RWPE2 (cell line): ENCODE data around the gene KCNMA1.
A peak's percentile ranks its signal among the peaks of the same experiment; 100 is the strongest.

ENCODE experiments used
- ATAC-seq: fragments of 200-7000 bp; cut with Tn5 transposase; 3 replicates; pipeline ENCODE4 v1.9.1; 2021; ENCODE audit warnings: low read depth
- DNase-seq: peaks from one replicate; pipeline ENCODE4 v3.0.0-alpha.2; 2020; ENCODE audit warnings: low spot score
- H3K27ac ChIP-seq: fragments of 450-650 bp; 2 replicates; pipeline ENCODE4 v1.5.1; 2017; ENCODE audit warnings: mild to moderate bottlenecking; ENCODE audit not compliant: poor library complexity, severe bottlenecking
- H3K27me3 ChIP-seq: fragments of 250-450 bp; sonication (Bioruptor Pico); 2 replicates; pipeline ENCODE4 v1.5.1; 2021; ENCODE audit warnings: mild to moderate bottlenecking, moderate library complexity; ENCODE audit not compliant: insufficient read depth, poor library complexity, severe bottlenecking
- H3K36me3 ChIP-seq: fragments of 250-450 bp; sonication (Bioruptor Pico); 2 replicates; pipeline ENCODE4 v1.5.1; 2020; ENCODE audit warnings: low read depth, mild to moderate bottlenecking, moderate library complexity
- H3K4me1 ChIP-seq: fragments of 250-450 bp; sonication (Bioruptor Pico); 2 replicates; pipeline ENCODE4 v1.5.1; 2021; ENCODE audit warnings: mild to moderate bottlenecking, moderate library complexity; ENCODE audit not compliant: insufficient read depth, poor library complexity, severe bottlenecking
- H3K4me3 ChIP-seq: fragments of 250-450 bp; sonication (Bioruptor Pico); 2 replicates; pipeline ENCODE4 v1.5.1; 2021; ENCODE audit warnings: mild to moderate bottlenecking, moderate library complexity; ENCODE audit not compliant: severe bottlenecking
- H3K9me3 ChIP-seq: fragments of 250-450 bp; sonication (Bioruptor Pico); 2 replicates; pipeline ENCODE4 v1.5.1; 2021; ENCODE audit warnings: mild to moderate bottlenecking, moderate library complexity; ENCODE audit not compliant: severe bottlenecking
- CTCF ChIP-seq: fragments of 450-650 bp; IDR thresholded peaks from one replicate; pipeline ENCODE4 v1.5.1; 2017; ENCODE audit warnings: mild to moderate bottlenecking, moderate library complexity; ENCODE audit not compliant: poor library complexity, severe bottlenecking

The KCNMA1 gene

GRCh38 chr10:77604063-77604462 lies 33.5 kb downstream of the KCNMA1 start:
- no peaks in the 10 kb centered on the region for H3K27me3 ChIP-seq
- H3K36me3 ChIP-seq = no peaks in the 10 kb centered on the region
- no peak for TF ChIP-seq CTCF
- no peak overlapping the region for H3K4me3 ChIP-seq
- H3K9me3 ChIP-seq = no peaks in the 10 kb centered on the region
- no peak for DNase-seq
- no peak overlapping the region for H3K27ac ChIP-seq
- peaks cover 22% of the 10 kb centered on the region for H3K4me1 ChIP-seq
- no peak for ATAC-seq

GRCh38 chr10:77603534-77603927 lies 34.1 kb downstream of the KCNMA1 start:
- Histone ChIP-seq H3K27ac (no peak overlapping the region), H3K36me3 (no peaks in the 10 kb centered on the region), H3K4me1 (peaks cover 22% of the 10 kb centered on the region), H3K27me3 (no peaks in the 10 kb centered on the region), H3K9me3 (no peaks in the 10 kb centered on the region), H3K4me3 (no peak overlapping the region)
- ATAC-seq = peak; percentile 57
- no peak for DNase-seq
- no peak for TF ChIP-seq CTCF

GRCh38 chr10:77602913-77603533 lies 34.6 kb downstream of the KCNMA1 start:
- H3K27ac ChIP-seq = no peak overlapping the region
- DNase-seq (no peak), ATAC-seq (no peak)
- H3K36me3 ChIP-seq = no peaks in the 10 kb centered on the region
- no peaks in the 10 kb centered on the region for H3K27me3 ChIP-seq
- TF ChIP-seq CTCF = no peak
- no peaks in the 10 kb centered on the region for H3K9me3 ChIP-seq
- peaks cover 22% of the 10 kb centered on the region for H3K4me1 ChIP-seq
- H3K4me3 ChIP-seq = no peak overlapping the region

GRCh38 chr10:77602231-77602912 lies 35.2 kb downstream of the KCNMA1 start:
- Histone ChIP-seq H3K27me3 (no peaks in the 10 kb centered on the region), H3K27ac (no peak overlapping the region), H3K4me3 (no peak overlapping the region), H3K36me3 (no peaks in the 10 kb centered on the region), H3K9me3 (no peaks in the 10 kb centered on the region), H3K4me1 (peaks cover 22% of the 10 kb centered on the region)
- TF ChIP-seq CTCF = no peak
- no peak for DNase-seq
- ATAC-seq = no peak

- DNase-seq (no peak), ATAC-seq (no peak)
- no peak overlapping the region for H3K4me3 ChIP-seq
- no peaks in the 10 kb centered on the region for H3K9me3 ChIP-seq
- H3K27ac ChIP-seq = no peak overlapping the region
- H3K27me3 ChIP-seq = no peaks in the 10 kb centered on the region
- TF ChIP-seq CTCF = no peak
- H3K4me1 ChIP-seq = peaks cover 16% of the 10 kb centered on the region
- H3K36me3 ChIP-seq = no peaks in the 10 kb centered on the region
Measured at GRCh38 chr10:77601488-77601887, 36.1 kb downstream of the KCNMA1 start.
